ENCODE results near the gene B4GALT1.

The B4GALT1 gene

GRCh38 chr9:33123407-33124031, 43.6 kb downstream of the B4GALT1 start:
- no peaks in the 10 kb centered on the region for H3K9me3 ChIP-seq (ENCODE audit: severe bottlenecking)
- no peak overlapping the region for H3K4me3 ChIP-seq (ENCODE audit: low read depth, low read length)
- H3K36me3 ChIP-seq, result peaks cover 6% of the 10 kb centered on the region
- no peaks in the 10 kb centered on the region for H3K27me3 ChIP-seq (ENCODE audit: insufficient read depth, low read depth, severe bottlenecking)
- DNase-seq, result no peak
- TF ChIP-seq CTCF (IDR thresholded peaks at IDR 0.05; ENCODE audit: low read depth, low read length), result no peak
- H3K27ac ChIP-seq, result no peak overlapping the region

- Histone ChIP-seq H3K27me3 (ENCODE audit: insufficient read depth, low read depth, severe bottlenecking) (no peaks in the 10 kb centered on the region), H3K27ac (no peak overlapping the region), H3K9me3 (ENCODE audit: severe bottlenecking) (no peaks in the 10 kb centered on the region), H3K36me3 (peaks cover 2% of the 10 kb centered on the region; the same call in 1 of the 2 replicates), H3K4me3 (ENCODE audit: low read depth, low read length) (no peak overlapping the region)
- DNase-seq, result no peak
- TF ChIP-seq CTCF (IDR thresholded peaks at IDR 0.05; ENCODE audit: low read depth, low read length), result no peak
These were observed 46.5 kb downstream of the B4GALT1 start for GRCh38 chr9:33120620-33121019.

- Histone ChIP-seq H3K9me3 (ENCODE audit: severe bottlenecking) (no peaks in the 10 kb centered on the region), H3K36me3 (peaks cover 2% of the 10 kb centered on the region; the same call in 1 of the 2 replicates), H3K4me3 (ENCODE audit: low read depth, low read length) (no peak overlapping the region), H3K27me3 (ENCODE audit: insufficient read depth, low read depth, severe bottlenecking) (no peaks in the 10 kb centered on the region), H3K27ac (no peak overlapping the region)
- DNase-seq, result no peak
- no peak for TF ChIP-seq CTCF (IDR thresholded peaks at IDR 0.05; ENCODE audit: low read depth, low read length)
These were observed 49.3 kb downstream of the B4GALT1 start for GRCh38 chr9:33117796-33118195.

- Histone ChIP-seq H3K27ac (no peak overlapping the region), H3K36me3 (peaks cover 2% of the 10 kb centered on the region; the same call in 1 of the 2 replicates), H3K27me3 (ENCODE audit: insufficient read depth, low read depth, severe bottlenecking) (no peaks in the 10 kb centered on the region), H3K4me3 (ENCODE audit: low read depth, low read length) (no peak overlapping the region), H3K9me3 (ENCODE audit: severe bottlenecking) (no peaks in the 10 kb centered on the region)
- no peak for TF ChIP-seq CTCF (IDR thresholded peaks at IDR 0.05; ENCODE audit: low read depth, low read length)
- DNase-seq, result no peak
These were observed 49.8 kb downstream of the B4GALT1 start for GRCh38 chr9:33117306-33117705.

- Histone ChIP-seq H3K36me3 (peaks cover 2% of the 10 kb centered on the region; the same call in 1 of the 2 replicates), H3K4me3 (ENCODE audit: low read depth, low read length) (no peak overlapping the region), H3K27me3 (ENCODE audit: insufficient read depth, low read depth, severe bottlenecking) (no peaks in the 10 kb centered on the region), H3K9me3 (ENCODE audit: severe bottlenecking) (no peaks in the 10 kb centered on the region), H3K27ac (no peak overlapping the region)
- no peak for DNase-seq
- TF ChIP-seq CTCF (IDR thresholded peaks at IDR 0.05; ENCODE audit: low read depth, low read length), result no peak
These were observed 50.3 kb downstream of the B4GALT1 start for GRCh38 chr9:33116860-33117259.

GRCh38 chr9:33114746-33115145, 52.4 kb downstream of the B4GALT1 start:
- Histone ChIP-seq H3K27ac (no peak overlapping the region), H3K27me3 (ENCODE audit: insufficient read depth, low read depth, severe bottlenecking) (no peaks in the 10 kb centered on the region), H3K4me3 (ENCODE audit: low read depth, low read length) (no peak overlapping the region), H3K36me3 (peaks cover 2% of the 10 kb centered on the region; the same call in 1 of the 2 replicates), H3K9me3 (ENCODE audit: severe bottlenecking) (no peaks in the 10 kb centered on the region)
- DNase-seq, result no peak
- TF ChIP-seq CTCF (IDR thresholded peaks at IDR 0.05; ENCODE audit: low read depth, low read length), result no peak
